OCI-LY1 (cell line): Measurements from ENCODE around the gene SCAMP5.

ENCODE experiments used
- H2AFZ ChIP-seq: fragments of 200-600 bp; sonication (generic), shearing (Covaris generic); 2 replicates; pipeline ENCODE4 v1.6.0; 2014; ENCODE audit warnings: antibody characterized with exemption, mild to moderate bottlenecking, low read length
- H3F3A ChIP-seq: fragments of 200-600 bp; sonication (generic), shearing (Covaris generic); 2 replicates; pipeline ENCODE4 v1.6.0; 2014; ENCODE audit warnings: mild to moderate bottlenecking, antibody characterized with exemption, low read length, moderate library complexity; ENCODE audit not compliant: insufficient read depth
- H3K27ac ChIP-seq: fragments of 200-600 bp; sonication (generic); 2 replicates; pipeline ENCODE4 v1.5.1; 2014; ENCODE audit warnings: low read length, mixed run types, mild to moderate bottlenecking, low read depth; ENCODE audit not compliant: poor library complexity, severe bottlenecking
- H3K27me3 ChIP-seq: fragments of 200-600 bp; sonication (generic); 2 replicates; pipeline ENCODE4 v1.6.0; 2014; ENCODE audit warnings: antibody characterized with exemption, mild to moderate bottlenecking, low read length, moderate library complexity; ENCODE audit not compliant: insufficient read depth
- H3K36me3 ChIP-seq: fragments of 200-600 bp; sonication (generic); 2 replicates; pipeline ENCODE4 v1.6.1; 2014; ENCODE audit warnings: mild to moderate bottlenecking, antibody characterized with exemption, low read length, moderate library complexity, mixed read lengths; ENCODE audit not compliant: insufficient read depth
- H3K4me1 ChIP-seq: fragments of 200-600 bp; sonication (generic); 2 replicates; pipeline ENCODE4 v1.5.1; 2014; ENCODE audit warnings: mild to moderate bottlenecking, low read length, moderate library complexity; ENCODE audit not compliant: insufficient read depth, severe bottlenecking
- H3K4me2 ChIP-seq: fragments of 200-600 bp; sonication (generic), shearing (Covaris generic); 2 replicates; pipeline ENCODE4 v1.6.1; 2014; ENCODE audit warnings: low read length
- H3K4me3 ChIP-seq: fragments of 200-600 bp; sonication (generic); 2 replicates; pipeline ENCODE4 v1.5.1; 2014; ENCODE audit warnings: low read length, low read depth, mild to moderate bottlenecking, mixed read lengths; ENCODE audit not compliant: poor library complexity, severe bottlenecking
- H3K79me2 ChIP-seq: fragments of 200-600 bp; shearing (Covaris generic); 2 replicates; pipeline ENCODE4 v1.6.1; 2016; ENCODE audit warnings: mixed run types, low read length, mixed read lengths; ENCODE audit not compliant: insufficient read depth
- H3K9ac ChIP-seq: fragments of 200-600 bp; sonication (generic), shearing (Covaris generic); 2 replicates; pipeline ENCODE4 v1.6.1; 2014; ENCODE audit warnings: mild to moderate bottlenecking, low read length, mixed read lengths
- H3K9me2 ChIP-seq: fragments of 200-600 bp; sonication (generic), shearing (Covaris generic); 2 replicates; pipeline ENCODE4 v1.6.1; 2014; ENCODE audit warnings: low read depth, mild to moderate bottlenecking, low read length, mixed read lengths
- H3K9me3 ChIP-seq: fragments of 200-600 bp; shearing (Covaris generic); 2 replicates; pipeline ENCODE4 v1.6.1; 2014; ENCODE audit warnings: low read length, mixed read lengths
- H4K20me1 ChIP-seq: fragments of 200-600 bp; sonication (generic), shearing (Covaris generic); 2 replicates; pipeline ENCODE4 v1.6.0; 2016; ENCODE audit warnings: mild to moderate bottlenecking, low read length; ENCODE audit not compliant: insufficient read depth
- EZH2 ChIP-seq: fragments of 200-600 bp; sonication (generic), shearing (Covaris generic); IDR thresholded peaks from 2 replicates; pipeline ENCODE4 v1.8.0; 2017; ENCODE audit warnings: borderline replicate concordance, mixed run types, mild to moderate bottlenecking, antibody characterized with exemption, low read length, moderate library complexity, mixed read lengths
- TF ChIP-seq, protein P1 (sequence below): fragments of 200-600 bp; sonication (generic), shearing (Covaris generic); IDR thresholded peaks from 2 replicates; pipeline ENCODE4 v1.5.1; 2017; ENCODE audit warnings: mild to moderate bottlenecking, antibody characterized with exemption, low read length, moderate library complexity, mixed read lengths

SCAMP5 gene

DNA sequence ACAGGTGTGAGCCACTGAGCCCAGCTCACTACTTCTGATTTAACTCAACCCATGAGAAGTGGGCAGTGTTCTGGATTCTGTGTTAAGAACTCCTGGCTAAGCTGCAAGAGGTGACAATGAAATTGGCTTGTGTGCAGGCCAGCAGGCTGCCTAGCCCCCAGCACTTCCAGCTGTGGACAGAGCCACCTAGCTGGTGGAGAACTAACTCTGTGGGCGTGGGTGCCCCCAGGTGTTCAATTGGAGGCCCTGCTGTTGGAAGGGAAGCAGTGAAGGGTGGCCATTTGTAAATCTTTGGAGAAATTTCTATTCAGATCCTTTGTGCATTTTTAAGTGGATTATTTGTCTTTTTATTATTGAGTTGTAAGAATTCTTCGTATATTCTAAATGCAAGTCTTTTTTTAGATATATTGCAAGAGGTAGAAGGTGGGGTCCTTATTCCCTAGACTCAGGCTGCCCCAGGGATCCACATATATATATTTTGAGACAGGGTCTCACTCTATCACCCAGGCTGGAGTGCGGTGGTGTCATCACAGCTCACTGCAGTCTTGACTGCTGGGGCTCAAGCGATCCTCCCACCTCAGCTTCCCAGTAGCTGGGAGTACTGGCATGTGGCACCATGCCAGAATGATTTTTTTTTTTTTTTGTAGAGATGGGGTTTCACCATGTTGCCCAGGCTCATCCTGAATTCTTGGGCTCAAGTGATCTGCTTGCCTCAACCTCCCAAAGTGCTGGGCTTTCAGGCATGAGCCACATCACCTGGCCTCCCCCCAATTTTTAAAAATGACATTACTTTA lies 7.2 kb upstream of the SCAMP5 start:
- no peaks in the 10 kb centered on the region for H3K4me1 ChIP-seq
- no peaks in the 10 kb centered on the region for H3K9me3 ChIP-seq
- H3K4me2 ChIP-seq: no peak overlapping the region
- peaks cover 14% of the 10 kb centered on the region; the same call in 1 of the 2 replicates for H3K27me3 ChIP-seq
- H3K36me3 ChIP-seq: no peaks in the 10 kb centered on the region
- TF ChIP-seq, protein P1, sequence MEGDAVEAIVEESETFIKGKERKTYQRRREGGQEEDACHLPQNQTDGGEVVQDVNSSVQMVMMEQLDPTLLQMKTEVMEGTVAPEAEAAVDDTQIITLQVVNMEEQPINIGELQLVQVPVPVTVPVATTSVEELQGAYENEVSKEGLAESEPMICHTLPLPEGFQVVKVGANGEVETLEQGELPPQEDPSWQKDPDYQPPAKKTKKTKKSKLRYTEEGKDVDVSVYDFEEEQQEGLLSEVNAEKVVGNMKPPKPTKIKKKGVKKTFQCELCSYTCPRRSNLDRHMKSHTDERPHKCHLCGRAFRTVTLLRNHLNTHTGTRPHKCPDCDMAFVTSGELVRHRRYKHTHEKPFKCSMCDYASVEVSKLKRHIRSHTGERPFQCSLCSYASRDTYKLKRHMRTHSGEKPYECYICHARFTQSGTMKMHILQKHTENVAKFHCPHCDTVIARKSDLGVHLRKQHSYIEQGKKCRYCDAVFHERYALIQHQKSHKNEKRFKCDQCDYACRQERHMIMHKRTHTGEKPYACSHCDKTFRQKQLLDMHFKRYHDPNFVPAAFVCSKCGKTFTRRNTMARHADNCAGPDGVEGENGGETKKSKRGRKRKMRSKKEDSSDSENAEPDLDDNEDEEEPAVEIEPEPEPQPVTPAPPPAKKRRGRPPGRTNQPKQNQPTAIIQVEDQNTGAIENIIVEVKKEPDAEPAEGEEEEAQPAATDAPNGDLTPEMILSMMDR: peak; percentile 71
- no peak for TF ChIP-seq EZH2
- H3K9ac ChIP-seq: no peak overlapping the region
- no peak overlapping the region for H3K27ac ChIP-seq
- no peaks in the 10 kb centered on the region for H4K20me1 ChIP-seq
- H3F3A ChIP-seq: no peaks in the 10 kb centered on the region
- H3K4me3 ChIP-seq: no peak overlapping the region
- H2AFZ ChIP-seq: no peak overlapping the region
- H3K9me2 ChIP-seq: no peaks in the 10 kb centered on the region
- H3K79me2 ChIP-seq: no peaks in the 10 kb centered on the region

DNA sequence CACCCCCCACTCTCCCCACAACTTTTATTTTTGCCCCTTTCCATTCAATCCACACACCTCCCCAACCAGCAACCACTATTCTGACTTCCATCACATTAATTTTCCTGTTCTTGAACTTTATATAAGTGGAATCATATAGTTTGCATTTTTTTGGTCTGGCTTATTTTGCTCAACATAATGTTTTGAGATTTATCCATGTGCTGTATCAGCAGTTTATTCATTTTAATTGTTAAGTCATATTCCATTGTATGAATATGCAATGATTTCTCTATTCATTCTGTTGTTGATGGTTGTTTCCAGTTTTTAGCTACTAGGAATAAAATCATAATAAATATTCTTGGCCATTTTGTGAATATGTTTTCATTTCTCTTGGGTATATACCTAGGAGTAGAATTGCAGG lies 5.8 kb upstream of the SCAMP5 start:
- Histone ChIP-seq H3K9me2 (no peaks in the 10 kb centered on the region), H3K4me3 (no peak overlapping the region), H2AFZ (no peak overlapping the region), H3K9me3 (no peaks in the 10 kb centered on the region), H3K36me3 (no peaks in the 10 kb centered on the region), H4K20me1 (no peaks in the 10 kb centered on the region), H3K4me2 (no peak overlapping the region), H3F3A (no peaks in the 10 kb centered on the region), H3K27ac (no peak overlapping the region), H3K9ac (no peak overlapping the region), H3K27me3 (peaks cover 9% of the 10 kb centered on the region; the same call in 1 of the 2 replicates), H3K4me1 (no peaks in the 10 kb centered on the region), H3K79me2 (no peaks in the 10 kb centered on the region)
- TF ChIP-seq, protein P1: no peak
- TF ChIP-seq EZH2: no peak

DNA sequence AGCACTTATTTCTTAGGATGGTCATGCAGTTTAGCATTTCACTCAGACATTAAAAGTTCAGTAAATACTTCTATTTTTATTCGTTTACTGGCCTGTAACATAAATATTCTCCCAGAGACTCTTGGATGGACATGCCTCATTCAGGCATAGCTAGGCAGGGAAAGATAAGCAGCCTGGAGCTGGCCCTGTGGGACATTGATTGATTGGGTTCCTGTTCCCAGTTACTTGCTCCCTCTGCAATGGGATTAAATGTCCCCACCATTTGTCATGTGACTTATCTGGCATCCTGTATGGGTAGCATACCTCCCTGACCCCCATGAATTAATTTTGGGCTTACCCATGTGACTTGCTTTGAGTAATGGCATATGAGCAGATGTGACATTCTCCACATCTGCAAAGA lies 2.7 kb upstream of the SCAMP5 start:
- H3K27me3 ChIP-seq: peaks cover 3% of the 10 kb centered on the region; the same call in 1 of the 2 replicates
- no peak overlapping the region for H2AFZ ChIP-seq
- no peak overlapping the region for H3K4me3 ChIP-seq
- H3K4me2 ChIP-seq: no peak overlapping the region
- H3K9me2 ChIP-seq: no peaks in the 10 kb centered on the region
- TF ChIP-seq, protein P1: no peak
- no peak for TF ChIP-seq EZH2
- peaks cover 7% of the 10 kb centered on the region for H3K36me3 ChIP-seq
- no peak overlapping the region for H3K9ac ChIP-seq
- no peaks in the 10 kb centered on the region for H3K79me2 ChIP-seq
- no peak overlapping the region for H3K27ac ChIP-seq
- no peaks in the 10 kb centered on the region for H3F3A ChIP-seq
- no peaks in the 10 kb centered on the region for H4K20me1 ChIP-seq
- H3K9me3 ChIP-seq: no peaks in the 10 kb centered on the region
- peaks cover 19% of the 10 kb centered on the region for H3K4me1 ChIP-seq
